ENCODE measurements around the gene OR4E1.
"Not testable (repeated sequence)": the region's sequence is repeated elsewhere in the genome, so short reads cannot be mapped to it uniquely, and the experiment has no call there.

The OR4E1 gene

GRCh38 chr14:21673718-21674117 lies at the start of gene OR4E1:
TSS of gene OR4E1 (minus strand) at chr14:21673818. CDS start at chr14:21670935, 2,883 bp downstream.
- no peak for DNase-seq (ENCODE audit: low read depth)

- DNase-seq (ENCODE audit: low read depth) = no peak
Observed at GRCh38 chr14:21721504-21721903, 47.9 kb upstream of the OR4E1 start.

GRCh38 chr14:21719841-21720240 lies 46.2 kb upstream of the OR4E1 start:
- DNase-seq (ENCODE audit: low read depth) = no peak

DNA sequence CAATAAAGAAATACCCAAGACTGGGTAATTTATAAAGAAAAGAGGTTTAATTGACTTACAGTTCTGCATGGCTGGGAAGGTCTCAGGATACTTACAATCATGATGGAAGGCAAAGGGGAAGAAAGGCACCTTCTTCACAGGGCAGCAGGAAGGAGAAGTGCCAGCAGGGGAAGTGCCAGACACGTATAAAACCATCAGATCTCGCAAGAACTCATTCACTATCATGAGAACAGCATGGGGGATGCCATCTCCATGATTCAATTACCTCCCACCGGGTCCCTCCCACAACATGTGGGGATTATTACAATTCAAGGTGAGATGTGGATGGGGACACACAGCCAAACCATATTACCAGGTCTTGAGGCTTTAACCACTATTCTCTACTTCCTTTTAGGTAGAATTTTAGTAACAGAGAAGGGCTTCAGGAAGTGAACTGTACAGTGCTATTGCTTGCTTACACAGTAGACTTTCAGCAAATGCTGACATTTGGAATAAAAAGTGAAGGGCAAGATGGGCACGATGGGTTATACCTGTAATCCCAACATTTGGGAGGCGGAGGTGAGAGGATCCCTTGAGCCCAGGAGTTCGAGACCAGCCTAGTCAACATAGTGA lies 40.8 kb upstream of the OR4E1 start:
- no peak for DNase-seq (ENCODE audit: low read depth)

DNA sequence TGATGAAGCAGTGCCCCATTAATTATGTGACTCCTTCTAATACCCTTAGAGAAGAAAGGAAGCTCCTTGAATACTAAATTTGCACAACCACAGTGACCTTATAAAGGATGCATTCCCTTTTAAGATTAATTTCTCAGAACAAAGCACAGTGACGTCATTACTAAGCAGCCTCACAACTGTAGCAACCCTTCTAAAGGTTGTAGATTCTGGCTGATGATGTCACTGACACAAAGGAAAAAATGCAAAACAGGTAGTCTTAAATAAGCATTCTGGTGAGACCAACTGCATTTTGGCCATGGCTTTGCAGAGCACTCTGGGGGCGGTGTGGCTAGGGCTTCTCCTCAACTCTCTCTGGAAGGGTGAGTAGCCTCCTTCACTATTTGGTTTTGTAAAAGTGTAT lies 38.4 kb upstream of the OR4E1 start:
- DNase-seq (ENCODE audit: low read depth) = no peak

DNA sequence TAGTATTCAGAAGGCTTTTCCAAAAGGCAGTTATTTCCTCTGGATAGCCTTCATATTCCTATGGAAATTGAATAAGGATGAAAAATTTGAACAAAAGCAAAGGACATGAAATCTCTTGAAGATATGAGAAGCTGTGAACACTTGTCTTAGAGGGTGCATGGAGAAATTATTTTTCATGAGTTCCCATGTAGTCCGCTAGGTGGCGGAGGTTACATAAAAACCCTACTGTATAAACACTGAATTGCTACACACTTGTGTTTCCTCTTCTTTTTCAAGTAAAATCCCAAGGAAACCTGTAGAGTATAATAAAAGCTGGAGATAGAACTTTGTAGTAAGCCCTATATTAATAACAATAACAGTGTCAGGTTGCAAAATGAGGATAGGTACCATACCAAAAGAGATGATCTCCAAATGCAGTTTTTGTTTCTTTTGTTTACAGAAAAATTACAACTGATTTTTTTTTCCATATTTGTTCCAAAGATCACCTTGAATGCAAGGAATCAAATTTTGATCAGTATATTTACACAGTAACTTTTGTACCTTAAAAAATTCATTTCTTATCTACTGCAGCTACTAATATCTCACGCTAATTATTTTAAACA lies 37.8 kb upstream of the OR4E1 start:
- no peak for DNase-seq (ENCODE audit: low read depth)

DNA sequence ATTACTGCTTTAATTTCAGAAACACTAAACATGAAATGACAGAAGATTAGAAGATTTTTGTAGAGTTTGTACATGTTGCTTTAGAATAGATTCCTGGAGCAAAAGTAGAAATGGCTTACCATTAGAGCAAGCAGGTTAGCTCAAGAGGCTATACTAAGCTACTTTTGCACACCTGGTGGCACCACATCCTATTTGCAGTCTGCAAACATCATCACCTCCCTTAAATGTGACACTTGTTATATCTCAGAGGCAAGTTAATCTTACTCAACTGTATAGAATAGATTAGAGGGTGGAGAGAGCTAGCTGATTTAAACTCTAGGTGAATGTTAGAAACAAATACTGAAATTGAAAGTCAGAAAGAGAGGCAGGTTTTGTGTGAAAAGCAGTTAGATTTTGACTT lies 30.7 kb upstream of the OR4E1 start:
- DNase-seq (ENCODE audit: low read depth) = no peak

GRCh38 chr14:21703357-21704326 lies 30.0 kb upstream of the OR4E1 start:
- DNase-seq (ENCODE audit: low read depth) = no peak

DNA sequence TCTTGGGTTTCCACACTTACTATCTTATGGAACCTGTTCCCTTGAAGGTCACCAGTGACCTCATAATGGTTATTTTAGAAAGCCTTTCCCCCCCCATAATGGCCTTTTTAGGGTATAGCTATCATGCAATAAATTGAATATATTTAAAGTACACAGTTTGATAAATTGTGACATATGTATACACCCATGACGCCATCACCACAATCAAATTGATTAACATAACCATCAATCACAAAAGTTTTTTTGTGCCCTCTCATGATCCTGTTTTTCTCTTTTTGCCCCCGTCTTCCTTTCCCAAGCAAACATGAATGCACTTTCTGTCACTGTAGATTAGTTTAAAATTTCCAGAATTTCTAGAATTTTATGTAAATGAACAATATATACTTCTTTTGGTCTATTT lies 28.7 kb upstream of the OR4E1 start:
- DNase-seq (ENCODE audit: low read depth) = no peak

GRCh38 chr14:21699551-21699950 lies 25.9 kb upstream of the OR4E1 start:
- no peak for DNase-seq (ENCODE audit: low read depth)

GRCh38 chr14:21698538-21698937 lies 24.9 kb upstream of the OR4E1 start:
- DNase-seq (ENCODE audit: low read depth) = not testable (repeated sequence)

DNA sequence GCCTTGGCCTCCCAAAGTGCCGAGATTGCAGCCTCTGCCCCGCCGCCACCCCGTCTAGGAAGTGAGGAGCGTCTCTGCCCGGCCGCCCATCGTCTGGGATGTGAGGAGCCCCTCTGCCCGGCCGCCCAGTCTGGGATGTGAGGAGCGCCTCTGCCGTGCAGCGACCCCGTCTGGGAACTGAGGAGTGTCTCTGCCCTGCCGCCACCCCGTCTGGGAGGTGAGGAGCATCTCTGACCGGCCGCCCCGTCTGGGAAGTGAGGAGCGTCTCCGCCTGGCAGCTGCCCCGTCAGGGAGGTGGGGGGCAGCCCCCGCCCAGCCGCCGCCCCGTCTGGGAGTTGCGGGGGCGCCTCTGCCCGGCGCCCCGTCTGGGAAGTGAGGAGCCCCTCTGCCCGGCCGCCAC lies 24.0 kb upstream of the OR4E1 start:
- not testable (repeated sequence) for DNase-seq (ENCODE audit: low read depth)

DNA sequence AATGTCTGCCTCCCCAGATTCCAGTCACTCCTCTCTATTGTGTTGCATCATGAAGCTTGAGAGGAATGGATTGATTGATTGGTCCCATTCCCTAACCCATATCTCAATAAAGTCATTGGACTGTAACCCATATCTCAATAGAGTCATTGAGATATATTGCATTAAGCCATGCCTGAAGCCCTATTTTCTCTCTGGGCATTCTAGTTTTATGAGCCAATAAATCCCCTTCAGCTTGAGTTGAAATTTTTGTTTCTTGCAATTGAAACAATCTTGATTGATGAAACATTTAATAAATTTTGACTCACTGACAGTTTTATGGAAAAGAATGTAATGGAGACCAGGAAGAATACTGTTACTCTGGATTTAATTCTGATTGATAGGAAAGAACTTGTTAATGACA lies 20.8 kb upstream of the OR4E1 start:
- DNase-seq (ENCODE audit: low read depth) = no peak

DNA sequence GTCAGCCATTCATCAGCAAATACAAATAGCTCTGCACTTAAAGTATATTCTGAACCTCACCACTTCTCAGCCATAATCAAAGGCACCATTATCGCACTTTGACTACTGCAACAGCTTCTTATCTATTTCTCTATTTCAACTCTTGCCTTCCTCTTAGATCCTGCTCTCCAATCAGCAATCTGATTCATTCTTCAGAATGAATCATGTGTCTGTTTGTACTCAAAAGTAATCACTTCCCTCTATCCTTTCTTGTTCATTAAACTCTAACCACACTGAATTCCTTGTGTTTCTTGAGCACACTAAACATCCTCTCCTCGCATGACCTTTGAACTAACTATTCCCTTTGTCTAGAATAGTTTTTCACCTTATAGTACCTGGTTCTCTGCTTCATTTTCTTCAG lies 12.8 kb upstream of the OR4E1 start:
- no peak for DNase-seq (ENCODE audit: low read depth)

- DNase-seq (ENCODE audit: low read depth) = no peak
Observed at GRCh38 chr14:21680072-21680471, 6.5 kb upstream of the OR4E1 start.

DNA sequence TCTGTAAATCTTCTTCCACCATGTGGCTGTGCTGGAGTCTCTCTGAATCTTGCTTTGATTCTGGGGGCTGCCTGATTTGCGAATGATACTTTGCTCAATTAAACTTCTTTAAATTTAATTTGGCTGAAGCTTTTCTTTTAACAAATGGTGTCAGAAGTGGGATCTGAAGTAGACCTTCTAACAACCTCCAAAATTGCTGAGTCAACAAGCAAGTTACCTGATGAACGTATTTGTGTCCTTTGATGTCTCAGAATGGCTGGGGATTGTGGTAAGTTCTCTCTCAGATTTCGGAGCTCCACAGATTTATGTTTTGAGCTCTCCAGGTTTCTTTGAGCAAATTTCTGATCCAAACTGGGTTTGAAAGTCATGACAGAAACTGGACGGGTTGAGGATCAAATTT lies 1.9 kb upstream of the OR4E1 start:
- no peak for DNase-seq (ENCODE audit: low read depth)

DNA sequence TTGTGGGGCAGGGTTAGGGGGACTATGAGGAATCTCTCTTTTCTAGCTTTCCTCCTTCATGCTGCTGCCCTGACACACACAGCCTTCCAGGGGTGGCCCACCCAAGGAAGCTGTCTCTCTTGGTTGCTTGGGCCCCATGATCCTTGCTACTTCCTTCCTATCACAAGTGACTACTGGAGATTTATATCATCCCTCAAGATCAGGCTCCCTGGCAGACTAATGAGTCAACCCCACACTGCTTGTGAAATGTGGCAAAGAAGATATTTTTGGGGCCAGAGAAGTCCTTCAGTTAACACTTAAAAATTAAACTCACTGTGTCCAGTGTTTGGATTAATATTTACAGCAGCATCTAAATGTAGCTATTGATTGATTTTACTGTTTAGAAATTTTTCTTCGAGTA lies 1.5 kb downstream of the OR4E1 start:
- DNase-seq (ENCODE audit: low read depth) = no peak

GRCh38 chr14:21671371-21671770 lies 2.2 kb downstream of the OR4E1 start:
- DNase-seq (ENCODE audit: low read depth) = no peak

GRCh38 chr14:21669284-21669683 lies 4.3 kb downstream of the OR4E1 start:
- DNase-seq (ENCODE audit: low read depth) = no peak

GRCh38 chr14:21668377-21668776 lies 5.2 kb downstream of the OR4E1 start:
- DNase-seq (ENCODE audit: low read depth) = no peak

DNA sequence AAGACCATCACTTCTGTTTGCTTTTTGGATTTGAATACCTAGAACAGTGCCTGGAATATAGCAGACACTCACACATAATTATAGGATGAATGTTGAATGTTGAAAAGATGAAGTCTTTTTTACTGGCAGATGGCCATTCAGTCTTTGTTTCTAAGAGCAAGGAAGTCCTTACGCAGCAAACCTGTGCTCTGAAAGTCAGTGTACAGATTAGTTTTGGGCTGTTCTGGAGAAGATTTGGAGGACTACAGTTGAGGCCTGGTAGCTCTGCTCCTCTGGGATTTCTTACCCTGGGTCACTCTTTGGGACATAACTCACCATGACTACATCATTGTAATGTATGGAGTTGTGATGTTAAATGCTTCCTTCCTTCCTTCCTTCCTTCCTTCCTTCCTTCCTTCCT lies 16.6 kb downstream of the OR4E1 start:
- DNase-seq (ENCODE audit: low read depth) = no peak

DNA sequence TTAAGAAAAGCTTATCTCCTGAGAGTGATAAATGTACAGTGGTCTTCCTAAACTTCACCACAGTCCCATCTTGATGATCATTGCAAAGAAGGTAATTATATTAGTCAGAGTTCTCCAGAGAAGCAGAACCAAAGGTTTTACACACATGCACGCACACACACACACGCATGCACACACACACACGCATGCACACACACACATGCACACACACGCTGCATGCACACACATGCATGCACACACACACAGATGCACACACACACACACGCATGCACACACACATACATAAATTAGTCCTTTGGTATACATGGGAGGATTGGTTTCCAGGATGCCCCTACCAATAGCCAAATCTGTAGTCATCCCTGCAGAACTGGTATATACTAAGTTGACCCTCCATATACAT lies 19.4 kb downstream of the OR4E1 start:
- no peak for DNase-seq (ENCODE audit: low read depth)

DNA sequence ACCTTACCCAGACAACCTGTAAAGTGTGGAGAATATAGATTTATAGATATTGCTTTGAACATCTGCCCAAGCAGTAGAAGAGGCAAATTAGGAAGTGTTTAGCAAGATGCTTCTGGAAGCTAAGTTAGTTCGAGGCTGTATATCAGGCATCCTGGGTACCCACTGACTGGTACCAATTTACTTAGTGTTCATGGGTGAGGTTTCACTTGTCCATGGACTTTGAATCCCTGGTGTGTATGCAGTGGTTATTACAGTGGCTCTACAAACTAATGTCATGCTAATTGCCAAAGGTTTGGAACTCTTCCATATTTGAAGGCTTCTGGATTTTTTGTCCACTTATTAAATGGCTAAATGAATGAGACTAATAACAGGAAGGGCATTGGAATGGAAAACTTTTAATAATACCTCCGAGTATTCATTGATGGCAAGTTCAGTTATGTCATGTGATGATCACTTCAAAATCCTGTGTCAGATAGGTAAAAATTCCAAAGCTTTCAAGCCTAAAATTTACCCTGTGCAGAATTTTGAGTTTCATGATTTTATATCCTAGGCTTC lies 20.2 kb downstream of the OR4E1 start, which contains the start of gene OR4E2:
Gene OR4E2, plus strand, starts transcription at position 505 of the 555 bp plus-strand sequence. CDS start 11,248 bp downstream, outside the sequence.
- DNase-seq (ENCODE audit: low read depth) = no peak
